KMS-11 (cell line): ENCODE data around the gene STX8.

Source experiments
- H2AFZ ChIP-seq: fragments of 200-600 bp; sonication (generic); 2 replicates; pipeline ENCODE4 v1.6.1; 2016; ENCODE audit warnings: antibody characterized with exemption, mixed run types, low read depth
- H3K27ac ChIP-seq: fragments of 200-600 bp; sonication (generic); 2 replicates; pipeline ENCODE4 v1.6.1; 2016; ENCODE audit warnings: mild to moderate bottlenecking, mixed run types
- H3K27me3 ChIP-seq: fragments of 200-600 bp; sonication (generic); 2 replicates; pipeline ENCODE4 v1.6.1; 2017; ENCODE audit warnings: mild to moderate bottlenecking, low read depth, mixed run types, moderate library complexity; ENCODE audit not compliant: insufficient read depth
- H3K36me3 ChIP-seq: fragments of 200-600 bp; sonication (generic); 2 replicates; pipeline ENCODE4 v1.6.1; 2017; ENCODE audit warnings: mild to moderate bottlenecking, mixed run types; ENCODE audit not compliant: insufficient read depth
- H3K4me1 ChIP-seq: fragments of 200-600 bp; sonication (generic); 2 replicates; pipeline ENCODE4 v1.6.1; 2016; ENCODE audit warnings: mild to moderate bottlenecking, low read depth, mixed run types; ENCODE audit not compliant: poor library complexity, severe bottlenecking
- H3K4me2 ChIP-seq: fragments of 200-600 bp; sonication (generic); 2 replicates; pipeline ENCODE4 v1.7.0; 2016; ENCODE audit warnings: mild to moderate bottlenecking, mixed run types
- H3K4me3 ChIP-seq: fragments of 200-600 bp; sonication (generic); IDR thresholded peaks from 2 replicates; pipeline ENCODE4 v1.6.1; 2017; ENCODE audit warnings: low read depth, low read length, mixed read lengths; ENCODE audit not compliant: insufficient read depth
- H3K79me2 ChIP-seq: fragments of 200-600 bp; sonication (generic); 2 replicates; pipeline ENCODE4 v1.6.1; 2016; ENCODE audit warnings: low read depth, mixed run types; ENCODE audit not compliant: insufficient read depth
- H3K9ac ChIP-seq: fragments of 200-600 bp; sonication (generic); 2 replicates; pipeline ENCODE4 v1.6.1; 2016; ENCODE audit warnings: mild to moderate bottlenecking, mixed run types
- H4K20me1 ChIP-seq: fragments of 200-600 bp; sonication (generic); 2 replicates; pipeline ENCODE4 v1.6.1; 2016; ENCODE audit warnings: mild to moderate bottlenecking, mixed run types; ENCODE audit not compliant: insufficient read depth
- TF ChIP-seq, protein P1 (sequence below): fragments of 200-600 bp; sonication (generic); conservative IDR thresholded peaks from 2 replicates; pipeline ENCODE4 v1.6.1; 2017; ENCODE audit warnings: low read depth, mild to moderate bottlenecking, antibody characterized with exemption, low read length, moderate library complexity, mixed read lengths

STX8 gene

DNA sequence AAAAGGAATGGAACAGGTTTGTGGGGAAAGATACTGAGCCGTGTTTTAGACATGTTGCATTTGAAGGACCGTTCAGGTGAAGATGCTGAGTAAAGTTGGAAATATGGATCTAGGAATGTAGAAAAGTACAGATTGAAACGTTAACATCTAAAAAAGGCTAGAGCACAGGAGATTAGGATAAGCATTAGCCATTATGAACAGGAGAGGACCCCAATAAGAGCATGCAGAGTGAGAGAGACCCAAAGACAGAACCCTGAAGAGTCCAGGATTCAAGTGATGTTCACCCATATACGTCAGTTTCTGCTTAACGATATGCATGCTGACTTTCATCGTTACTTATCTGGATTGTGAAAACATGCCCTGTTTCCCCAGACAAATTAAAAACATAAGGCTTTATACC, 140.5 kb downstream of the STX8 start:
- Histone ChIP-seq H4K20me1 (no peaks in the 10 kb centered on the region), H3K4me1 (peaks cover 10% of the 10 kb centered on the region), H3K4me3 (no peak overlapping the region), H3K36me3 (no peaks in the 10 kb centered on the region), H3K9ac (no peak overlapping the region), H3K79me2 (no peaks in the 10 kb centered on the region), H2AFZ (no peak overlapping the region), H3K4me2 (no peak overlapping the region), H3K27me3 (no peaks in the 10 kb centered on the region), H3K27ac (no peak overlapping the region)
- TF ChIP-seq, protein P1, sequence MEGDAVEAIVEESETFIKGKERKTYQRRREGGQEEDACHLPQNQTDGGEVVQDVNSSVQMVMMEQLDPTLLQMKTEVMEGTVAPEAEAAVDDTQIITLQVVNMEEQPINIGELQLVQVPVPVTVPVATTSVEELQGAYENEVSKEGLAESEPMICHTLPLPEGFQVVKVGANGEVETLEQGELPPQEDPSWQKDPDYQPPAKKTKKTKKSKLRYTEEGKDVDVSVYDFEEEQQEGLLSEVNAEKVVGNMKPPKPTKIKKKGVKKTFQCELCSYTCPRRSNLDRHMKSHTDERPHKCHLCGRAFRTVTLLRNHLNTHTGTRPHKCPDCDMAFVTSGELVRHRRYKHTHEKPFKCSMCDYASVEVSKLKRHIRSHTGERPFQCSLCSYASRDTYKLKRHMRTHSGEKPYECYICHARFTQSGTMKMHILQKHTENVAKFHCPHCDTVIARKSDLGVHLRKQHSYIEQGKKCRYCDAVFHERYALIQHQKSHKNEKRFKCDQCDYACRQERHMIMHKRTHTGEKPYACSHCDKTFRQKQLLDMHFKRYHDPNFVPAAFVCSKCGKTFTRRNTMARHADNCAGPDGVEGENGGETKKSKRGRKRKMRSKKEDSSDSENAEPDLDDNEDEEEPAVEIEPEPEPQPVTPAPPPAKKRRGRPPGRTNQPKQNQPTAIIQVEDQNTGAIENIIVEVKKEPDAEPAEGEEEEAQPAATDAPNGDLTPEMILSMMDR, result no peak

DNA sequence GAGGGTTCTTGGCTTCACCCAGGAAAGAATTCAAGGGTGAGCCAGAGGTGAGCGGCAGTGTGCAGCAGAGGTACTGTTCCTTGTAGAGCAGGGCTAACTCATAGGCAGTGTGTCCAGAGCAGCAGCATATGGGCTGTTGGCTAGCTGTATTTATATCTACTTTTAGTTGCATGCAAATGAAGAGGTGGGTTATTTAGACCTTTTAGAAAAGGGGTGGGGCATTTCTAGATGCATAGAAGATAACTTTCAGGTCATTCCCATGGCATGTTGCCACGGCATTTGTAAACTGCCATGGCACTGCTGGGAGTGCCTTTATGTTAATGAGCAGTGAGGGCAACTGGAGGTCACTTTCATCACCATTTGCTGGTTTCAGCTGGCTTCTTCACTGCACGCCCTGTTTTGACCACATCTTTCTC, 141.0 kb downstream of the STX8 start:
- H3K4me2 ChIP-seq, result no peak overlapping the region

DNA sequence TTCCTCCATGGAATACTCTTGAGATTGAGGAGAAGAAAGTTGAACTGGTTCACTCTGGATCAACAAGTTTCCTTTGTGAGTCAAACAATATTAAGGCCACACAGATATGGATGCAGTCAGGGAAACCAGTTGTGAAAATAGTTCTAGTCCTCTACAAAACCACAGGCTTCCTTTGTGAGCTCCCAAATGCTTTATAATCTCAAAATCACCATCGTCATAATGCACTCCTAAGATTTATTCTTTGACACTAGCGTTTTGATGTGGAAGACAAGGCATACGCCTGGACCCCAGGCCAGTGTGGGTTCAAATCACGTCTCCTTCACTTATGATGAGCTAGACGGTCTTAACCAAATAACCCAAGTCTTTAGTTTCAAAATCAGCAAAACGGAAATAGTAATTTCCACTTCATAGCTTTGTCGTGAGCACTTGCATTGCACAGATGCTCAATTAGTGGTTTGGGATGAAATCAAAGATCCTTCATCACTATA, 142.6 kb downstream of the STX8 start:
- Histone ChIP-seq H3K36me3 (no peaks in the 10 kb centered on the region), H4K20me1 (no peaks in the 10 kb centered on the region), H3K27me3 (no peaks in the 10 kb centered on the region), H3K27ac (no peak overlapping the region), H3K4me2 (0 out of 2 replicates have a peak overlapping the region, but pooled peaks have one; percentile 27), H3K4me1 (peaks cover 10% of the 10 kb centered on the region), H3K4me3 (no peak overlapping the region), H3K79me2 (no peaks in the 10 kb centered on the region), H2AFZ (no peak overlapping the region), H3K9ac (no peak overlapping the region)
- TF ChIP-seq, protein P1, result no peak

More for the DNA sequence above, 141.0 kb downstream of the STX8 start:
- TF ChIP-seq, protein P1, result no peak
- no peak overlapping the region for H3K27ac ChIP-seq
- H2AFZ ChIP-seq, result no peak overlapping the region
- no peaks in the 10 kb centered on the region for H3K27me3 ChIP-seq
- H3K36me3 ChIP-seq, result no peaks in the 10 kb centered on the region
- peaks cover 10% of the 10 kb centered on the region for H3K4me1 ChIP-seq
- H3K9ac ChIP-seq, result no peak overlapping the region
- H3K79me2 ChIP-seq, result no peaks in the 10 kb centered on the region
- H3K4me3 ChIP-seq, result no peak overlapping the region
- H4K20me1 ChIP-seq, result no peaks in the 10 kb centered on the region

DNA sequence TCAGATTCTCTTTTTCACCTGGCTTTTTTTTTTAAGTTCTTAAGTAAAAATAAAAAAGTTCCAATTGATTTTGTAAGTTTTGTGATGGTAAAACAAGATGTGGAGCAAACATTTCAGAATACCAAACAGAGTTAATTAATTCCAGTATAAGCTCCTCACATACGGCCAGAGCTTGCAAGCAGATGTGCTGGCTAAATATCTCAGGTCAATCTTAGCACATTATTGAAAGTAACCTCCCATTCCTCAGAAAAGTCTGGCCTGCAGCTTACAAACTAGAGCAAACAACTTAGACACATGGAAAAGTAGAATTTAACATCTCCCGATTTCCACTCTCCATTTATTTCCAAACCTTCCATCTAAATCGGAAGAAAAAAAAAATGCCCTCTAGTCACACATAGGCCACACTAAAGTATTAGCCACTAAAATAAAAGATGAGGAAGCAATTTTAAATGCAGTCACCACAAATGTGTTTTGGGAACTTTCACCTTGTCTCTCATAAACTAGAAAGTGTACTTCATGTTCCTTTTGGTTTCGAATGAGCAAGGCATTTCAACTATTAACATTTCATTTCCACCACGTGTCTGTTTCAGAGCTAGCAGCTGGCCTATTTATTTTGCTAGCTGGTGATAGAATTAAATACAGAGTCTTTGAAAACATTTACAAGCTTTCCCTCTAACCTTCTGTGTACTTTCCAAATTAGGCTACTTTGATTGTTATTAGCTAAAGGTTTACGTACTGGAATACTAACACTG, 143.3 kb downstream of the STX8 start:
- Histone ChIP-seq H3K4me3 (no peak overlapping the region), H2AFZ (no peak overlapping the region), H3K4me2 (0 out of 2 replicates have a peak overlapping the region, but pooled peaks have one; percentile 27)

More for the DNA sequence above, 143.3 kb downstream of the STX8 start:
- H3K79me2 ChIP-seq, result no peaks in the 10 kb centered on the region
- no peaks in the 10 kb centered on the region for H4K20me1 ChIP-seq
- no peaks in the 10 kb centered on the region for H3K27me3 ChIP-seq
- H3K4me1 ChIP-seq, result peaks cover 10% of the 10 kb centered on the region
- TF ChIP-seq, protein P1, result no peak
- H3K9ac ChIP-seq, result no peak overlapping the region
- H3K36me3 ChIP-seq, result no peaks in the 10 kb centered on the region
- H3K27ac ChIP-seq, result no peak overlapping the region
